ENCODE data around the gene C14orf180. TPM values are rescaled to one million over a fixed set of nuclear protein-coding genes. Genes with fewer than 3 reads are reported as not detected.

Gene C14orf180
- total RNA-seq, 1 experiment from 2014 or later = not detected

- Histone ChIP-seq H3K4me3 (ENCODE audit: low read length) (no peak within 1 kb of the TSS), H2AFZ (ENCODE audit: low read length) (no peak within 1 kb of the TSS), H3K36me3 (ENCODE audit: low read depth, low read length) (no peaks in the 10 kb centered on the region), H3K9ac (ENCODE audit: low read length) (no peak within 1 kb of the TSS), H4K20me1 (ENCODE audit: low read length) (no peaks in the 10 kb centered on the region), H3K9me3 (ENCODE audit: low read length) (no peaks in the 10 kb centered on the region), H3K4me1 (ENCODE audit: insufficient read depth, low read length) (no peaks in the 10 kb centered on the region), H3K27ac (ENCODE audit: low read length) (no peak within 1 kb of the TSS), H3F3A (ENCODE audit: low read length, unreplicated experiment) (no peaks in the 10 kb centered on the region), H3K9me2 (replicated peaks; ENCODE audit: low read length) (no peaks in the 10 kb centered on the region), H3K79me2 (ENCODE audit: low read length) (no peaks in the 10 kb centered on the region), H3K4me2 (ENCODE audit: low read length) (no peak within 1 kb of the TSS), H3K27me3 (ENCODE audit: low read length) (peaks cover 66% of the 10 kb centered on the region)
- TF ChIP-seq CTCF (conservative IDR thresholded peaks at IDR 0.05; ENCODE audit: low read depth, low read length) = no peak
- BruUV-seq (replicated peaks) = no TSS peak
- ChIA-PET CTCF (no interaction called here), POLR2A (ENCODE audit: unreplicated experiment) (no interaction called here)
- DNase-seq (peak; percentile 16), ATAC-seq (no peak; the same call in 1 of the 2 replicates)
- intact Hi-C loops (cut with micrococcal nuclease) = no loop called here
Measured at GRCh38 chr14:104604458-104605449, 25.2 kb downstream of the C14orf180 start, which contains the start of gene TMEM179. Gene TMEM179, minus strand, starts transcription at chr14:104604772. Its CDS starts 31 bp downstream, at chr14:104604741.

- no peak for ATAC-seq
- Histone ChIP-seq H3K79me2 (ENCODE audit: low read length) (no peaks in the 10 kb centered on the region), H2AFZ (ENCODE audit: low read length) (no peak overlapping the region), H3K36me3 (ENCODE audit: low read depth, low read length) (no peaks in the 10 kb centered on the region), H3K9ac (ENCODE audit: low read length) (no peak overlapping the region), H3K4me1 (ENCODE audit: insufficient read depth, low read length) (no peaks in the 10 kb centered on the region), H4K20me1 (ENCODE audit: low read length) (no peaks in the 10 kb centered on the region), H3F3A (ENCODE audit: low read length, unreplicated experiment) (no peaks in the 10 kb centered on the region), H3K4me3 (ENCODE audit: low read length) (no peak overlapping the region), H3K4me2 (ENCODE audit: low read length) (no peak overlapping the region), H3K9me2 (replicated peaks; ENCODE audit: low read length) (no peaks in the 10 kb centered on the region), H3K27me3 (ENCODE audit: low read length) (peaks cover 73% of the 10 kb centered on the region), H3K27ac (ENCODE audit: low read length) (no peak overlapping the region), H3K9me3 (ENCODE audit: low read length) (no peaks in the 10 kb centered on the region)
- intact Hi-C loops (cut with micrococcal nuclease) = no loop called here
- TF ChIP-seq EZH2 (IDR thresholded peaks at IDR 0.05; ENCODE audit: low read length, unreplicated experiment) (no peak), CTCF (conservative IDR thresholded peaks at IDR 0.05; ENCODE audit: low read depth, low read length) (no peak), EZH2phosphoT487 (IDR thresholded peaks at IDR 0.05; ENCODE audit: borderline replicate concordance, low read length) (no peak)
- BruUV-seq (replicated peaks) = no TSS peak
- CTCF ChIA-PET = no interaction called here
- POLR2A ChIA-PET (ENCODE audit: unreplicated experiment) = no interaction called here
- DNase-seq = no peak
Measured at GRCh38 chr14:104609666-104610065, 30.1 kb downstream of the C14orf180 start.

GRCh38 chr14:104610749-104611310, 31.3 kb downstream of the C14orf180 start:
- Histone ChIP-seq H3K4me1 (ENCODE audit: insufficient read depth, low read length) (no peaks in the 10 kb centered on the region), H3K9ac (ENCODE audit: low read length) (no peak overlapping the region), H4K20me1 (ENCODE audit: low read length) (no peaks in the 10 kb centered on the region), H3K9me2 (replicated peaks; ENCODE audit: low read length) (no peaks in the 10 kb centered on the region), H3F3A (ENCODE audit: low read length, unreplicated experiment) (no peaks in the 10 kb centered on the region), H3K27ac (ENCODE audit: low read length) (no peak overlapping the region), H2AFZ (ENCODE audit: low read length) (no peak overlapping the region), H3K36me3 (ENCODE audit: low read depth, low read length) (no peaks in the 10 kb centered on the region), H3K9me3 (ENCODE audit: low read length) (no peaks in the 10 kb centered on the region), H3K4me2 (ENCODE audit: low read length) (no peak overlapping the region), H3K4me3 (ENCODE audit: low read length) (no peak overlapping the region), H3K27me3 (ENCODE audit: low read length) (peaks cover 68% of the 10 kb centered on the region), H3K79me2 (ENCODE audit: low read length) (no peaks in the 10 kb centered on the region)
- no peak for TF ChIP-seq CTCF (conservative IDR thresholded peaks at IDR 0.05; ENCODE audit: low read depth, low read length)
- TF ChIP-seq EZH2 (IDR thresholded peaks at IDR 0.05; ENCODE audit: low read length, unreplicated experiment) = no peak
- no peak for TF ChIP-seq EZH2phosphoT487 (IDR thresholded peaks at IDR 0.05; ENCODE audit: borderline replicate concordance, low read length)
- no TSS peak for BruUV-seq (replicated peaks)
- CTCF ChIA-PET = no interaction called here
- POLR2A ChIA-PET (ENCODE audit: unreplicated experiment) = interaction anchor here (0.7 kb wide), 1 partner anchor 478 kb away, joined by 4 read pairs; no protein-coding TSS in a partner anchor
- DNase-seq = no peak
- intact Hi-C loops (cut with micrococcal nuclease) = no loop called here
- no peak for ATAC-seq
